RWPE2 (cell line): ENCODE data around the gene KCNE3.

Experiments used
- ATAC-seq: fragments of 200-7000 bp; cut with Tn5 transposase; 3 replicates; pipeline ENCODE4 v1.9.1; 2021; ENCODE audit warnings: low read depth
- DNase-seq: peaks from one replicate; pipeline ENCODE4 v3.0.0-alpha.2; 2020; ENCODE audit warnings: low spot score
- H3K27ac ChIP-seq: fragments of 450-650 bp; 2 replicates; pipeline ENCODE4 v1.5.1; 2017; ENCODE audit warnings: mild to moderate bottlenecking; ENCODE audit not compliant: poor library complexity, severe bottlenecking
- H3K27me3 ChIP-seq: fragments of 250-450 bp; sonication (Bioruptor Pico); 2 replicates; pipeline ENCODE4 v1.5.1; 2021; ENCODE audit warnings: mild to moderate bottlenecking, moderate library complexity; ENCODE audit not compliant: insufficient read depth, poor library complexity, severe bottlenecking
- H3K36me3 ChIP-seq: fragments of 250-450 bp; sonication (Bioruptor Pico); 2 replicates; pipeline ENCODE4 v1.5.1; 2020; ENCODE audit warnings: low read depth, mild to moderate bottlenecking, moderate library complexity
- H3K4me1 ChIP-seq: fragments of 250-450 bp; sonication (Bioruptor Pico); 2 replicates; pipeline ENCODE4 v1.5.1; 2021; ENCODE audit warnings: mild to moderate bottlenecking, moderate library complexity; ENCODE audit not compliant: insufficient read depth, poor library complexity, severe bottlenecking
- H3K4me3 ChIP-seq: fragments of 250-450 bp; sonication (Bioruptor Pico); 2 replicates; pipeline ENCODE4 v1.5.1; 2021; ENCODE audit warnings: mild to moderate bottlenecking, moderate library complexity; ENCODE audit not compliant: severe bottlenecking
- H3K9me3 ChIP-seq: fragments of 250-450 bp; sonication (Bioruptor Pico); 2 replicates; pipeline ENCODE4 v1.5.1; 2021; ENCODE audit warnings: mild to moderate bottlenecking, moderate library complexity; ENCODE audit not compliant: severe bottlenecking
- CTCF ChIP-seq: fragments of 450-650 bp; IDR thresholded peaks from one replicate; pipeline ENCODE4 v1.5.1; 2017; ENCODE audit warnings: mild to moderate bottlenecking, moderate library complexity; ENCODE audit not compliant: poor library complexity, severe bottlenecking

The KCNE3 gene

GRCh38 chr11:74466916-74467885 lies at the start of gene KCNE3:
KCNE3 (minus strand) TSS chr11:74467549; CDS start chr11:74457563, 9,986 bp downstream.
- no peaks in the 10 kb centered on the region for H3K4me1 ChIP-seq
- H3K4me3 ChIP-seq: peak within 1 kb of the TSS; percentile 9
- no peaks in the 10 kb centered on the region for H3K36me3 ChIP-seq
- H3K9me3 ChIP-seq: no peaks in the 10 kb centered on the region
- no peaks in the 10 kb centered on the region for H3K27me3 ChIP-seq
- TF ChIP-seq CTCF: no peak
- ATAC-seq (no peak), DNase-seq (no peak)
- no peak within 1 kb of the TSS for H3K27ac ChIP-seq

GRCh38 chr11:74507582-74507981 lies 40.2 kb upstream of the KCNE3 start:
- H3K36me3 ChIP-seq: no peaks in the 10 kb centered on the region
- no peak overlapping the region for H3K27ac ChIP-seq
- no peak for TF ChIP-seq CTCF
- H3K4me3 ChIP-seq: no peak overlapping the region
- no peaks in the 10 kb centered on the region for H3K27me3 ChIP-seq
- ATAC-seq: no peak
- H3K9me3 ChIP-seq: no peaks in the 10 kb centered on the region
- DNase-seq: no peak
- peaks cover 6% of the 10 kb centered on the region for H3K4me1 ChIP-seq

- Histone ChIP-seq H3K27me3 (no peaks in the 10 kb centered on the region), H3K27ac (no peak overlapping the region), H3K4me1 (peaks cover 6% of the 10 kb centered on the region), H3K36me3 (no peaks in the 10 kb centered on the region), H3K9me3 (no peaks in the 10 kb centered on the region), H3K4me3 (no peak overlapping the region)
- TF ChIP-seq CTCF: no peak
- ATAC-seq (no peak; the same call in 2 of the 3 replicates), DNase-seq (no peak)
Observed at GRCh38 chr11:74506823-74507222, 39.5 kb upstream of the KCNE3 start.

GRCh38 chr11:74505911-74506310 lies 38.6 kb upstream of the KCNE3 start:
- peaks cover 6% of the 10 kb centered on the region for H3K4me1 ChIP-seq
- DNase-seq (no peak), ATAC-seq (no peak)
- no peak overlapping the region for H3K4me3 ChIP-seq
- H3K27ac ChIP-seq: peak overlapping the region; percentile 82
- no peak for TF ChIP-seq CTCF
- H3K27me3 ChIP-seq: no peaks in the 10 kb centered on the region
- no peaks in the 10 kb centered on the region for H3K36me3 ChIP-seq
- H3K9me3 ChIP-seq: no peaks in the 10 kb centered on the region
